ENCODE data around the gene SAT1. TPM values are rescaled to one million over a fixed set of nuclear protein-coding genes. Genes with fewer than 3 reads are reported as not detected.
A peak's percentile ranks its signal among the peaks of the same experiment; 100 is the strongest.

The SAT1 gene
- total and polyA plus RNA-seq, 2 of the 13 experiments (the other 11 are each of a cell fraction or from before 2014, with no cell fraction given): 216 to 1,243 TPM

DNA sequence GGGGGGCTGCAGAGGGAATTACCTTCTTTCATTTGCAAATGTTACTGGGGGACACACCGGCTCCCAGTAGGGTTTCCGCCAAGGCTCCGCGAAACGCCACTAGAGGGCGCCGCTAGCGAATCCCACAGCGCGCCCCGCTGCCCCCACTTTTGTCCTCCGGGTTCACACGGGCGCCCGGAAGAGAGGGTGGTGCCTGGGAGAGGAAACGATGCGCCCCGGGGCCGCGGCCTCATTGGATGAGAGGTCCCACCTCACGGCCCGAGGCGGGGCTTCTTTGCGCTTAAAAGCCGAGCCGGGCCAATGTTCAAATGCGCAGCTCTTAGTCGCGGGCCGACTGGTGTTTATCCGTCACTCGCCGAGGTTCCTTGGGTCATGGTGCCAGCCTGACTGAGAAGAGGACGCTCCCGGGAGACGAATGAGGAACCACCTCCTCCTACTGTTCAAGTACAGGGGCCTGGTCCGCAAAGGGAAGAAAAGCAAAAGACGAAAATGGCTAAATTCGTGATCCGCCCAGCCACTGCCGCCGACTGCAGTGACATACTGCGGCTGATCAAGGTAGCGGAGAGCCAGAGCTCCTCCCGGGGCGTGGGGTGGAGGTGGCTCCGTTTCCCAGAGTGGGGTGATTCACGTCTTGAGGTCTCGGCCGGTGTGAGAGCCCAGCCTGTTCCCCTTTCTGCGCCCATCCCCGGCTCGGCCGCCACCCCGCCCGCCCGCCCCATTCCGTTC, at the start of gene SAT1 (continued):
- TF ChIP-seq ZNF431 (CRISPR knock-in tag; IDR thresholded peaks at IDR 0.05; ENCODE audit: borderline replicate concordance, low read depth) (0 out of 2 replicates have a peak, but pooled peaks have one; percentile 34), JUNB (CRISPR knock-in tag; IDR thresholded peaks at IDR 0.05; ENCODE audit: borderline replicate concordance) (no peak), KAT8 (CRISPR knock-in tag; IDR thresholded peaks at IDR 0.05) (0 out of 2 replicates have a peak, but pooled peaks have one; percentile 42), RAD21 (CRISPR knock-in tag; IDR thresholded peaks at IDR 0.05) (peak; percentile 86), MBNL3 (CRISPR knock-in tag; conservative IDR thresholded peaks at IDR 0.05) (no peak), PPARG (CRISPR knock-in tag; conservative IDR thresholded peaks at IDR 0.05) (0 out of 2 replicates have a peak, but pooled peaks have one; percentile 9), NBN (conservative IDR thresholded peaks at IDR 0.05) (no peak), GABPB1 (CRISPR knock-in tag; IDR thresholded peaks at IDR 0.05) (peak; percentile 87), AGO2 (optimal IDR thresholded peaks at IDR 0.05; ENCODE audit: low read depth, low read length) (peak; percentile 89), IKZF1 (IDR thresholded peaks at IDR 0.05) (no peak), SIN3A (IDR thresholded peaks at IDR 0.05; ENCODE audit: borderline replicate concordance, low read depth, low read length) (peak; percentile 81; the same call in 1 of the 2 replicates), ZNF337 (CRISPR knock-in tag; IDR thresholded peaks at IDR 0.05; ENCODE audit: borderline replicate concordance, low read depth) (0 out of 2 replicates have a peak, but pooled peaks have one; percentile 69)
- TF ChIP-seq, protein P1, sequence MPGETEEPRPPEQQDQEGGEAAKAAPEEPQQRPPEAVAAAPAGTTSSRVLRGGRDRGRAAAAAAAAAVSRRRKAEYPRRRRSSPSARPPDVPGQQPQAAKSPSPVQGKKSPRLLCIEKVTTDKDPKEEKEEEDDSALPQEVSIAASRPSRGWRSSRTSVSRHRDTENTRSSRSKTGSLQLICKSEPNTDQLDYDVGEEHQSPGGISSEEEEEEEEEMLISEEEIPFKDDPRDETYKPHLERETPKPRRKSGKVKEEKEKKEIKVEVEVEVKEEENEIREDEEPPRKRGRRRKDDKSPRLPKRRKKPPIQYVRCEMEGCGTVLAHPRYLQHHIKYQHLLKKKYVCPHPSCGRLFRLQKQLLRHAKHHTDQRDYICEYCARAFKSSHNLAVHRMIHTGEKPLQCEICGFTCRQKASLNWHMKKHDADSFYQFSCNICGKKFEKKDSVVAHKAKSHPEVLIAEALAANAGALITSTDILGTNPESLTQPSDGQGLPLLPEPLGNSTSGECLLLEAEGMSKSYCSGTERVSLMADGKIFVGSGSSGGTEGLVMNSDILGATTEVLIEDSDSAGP (CRISPR knock-in tag; IDR thresholded peaks at IDR 0.05; ENCODE audit: borderline replicate concordance): peak; percentile 78; the same call in 1 of the 2 replicates
- TF ChIP-seq, protein P2, sequence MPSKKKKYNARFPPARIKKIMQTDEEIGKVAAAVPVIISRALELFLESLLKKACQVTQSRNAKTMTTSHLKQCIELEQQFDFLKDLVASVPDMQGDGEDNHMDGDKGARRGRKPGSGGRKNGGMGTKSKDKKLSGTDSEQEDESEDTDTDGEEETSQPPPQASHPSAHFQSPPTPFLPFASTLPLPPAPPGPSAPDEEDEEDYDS (CRISPR knock-in tag; IDR thresholded peaks at IDR 0.05): peak; percentile 97
- TF ChIP-seq, protein P3, sequence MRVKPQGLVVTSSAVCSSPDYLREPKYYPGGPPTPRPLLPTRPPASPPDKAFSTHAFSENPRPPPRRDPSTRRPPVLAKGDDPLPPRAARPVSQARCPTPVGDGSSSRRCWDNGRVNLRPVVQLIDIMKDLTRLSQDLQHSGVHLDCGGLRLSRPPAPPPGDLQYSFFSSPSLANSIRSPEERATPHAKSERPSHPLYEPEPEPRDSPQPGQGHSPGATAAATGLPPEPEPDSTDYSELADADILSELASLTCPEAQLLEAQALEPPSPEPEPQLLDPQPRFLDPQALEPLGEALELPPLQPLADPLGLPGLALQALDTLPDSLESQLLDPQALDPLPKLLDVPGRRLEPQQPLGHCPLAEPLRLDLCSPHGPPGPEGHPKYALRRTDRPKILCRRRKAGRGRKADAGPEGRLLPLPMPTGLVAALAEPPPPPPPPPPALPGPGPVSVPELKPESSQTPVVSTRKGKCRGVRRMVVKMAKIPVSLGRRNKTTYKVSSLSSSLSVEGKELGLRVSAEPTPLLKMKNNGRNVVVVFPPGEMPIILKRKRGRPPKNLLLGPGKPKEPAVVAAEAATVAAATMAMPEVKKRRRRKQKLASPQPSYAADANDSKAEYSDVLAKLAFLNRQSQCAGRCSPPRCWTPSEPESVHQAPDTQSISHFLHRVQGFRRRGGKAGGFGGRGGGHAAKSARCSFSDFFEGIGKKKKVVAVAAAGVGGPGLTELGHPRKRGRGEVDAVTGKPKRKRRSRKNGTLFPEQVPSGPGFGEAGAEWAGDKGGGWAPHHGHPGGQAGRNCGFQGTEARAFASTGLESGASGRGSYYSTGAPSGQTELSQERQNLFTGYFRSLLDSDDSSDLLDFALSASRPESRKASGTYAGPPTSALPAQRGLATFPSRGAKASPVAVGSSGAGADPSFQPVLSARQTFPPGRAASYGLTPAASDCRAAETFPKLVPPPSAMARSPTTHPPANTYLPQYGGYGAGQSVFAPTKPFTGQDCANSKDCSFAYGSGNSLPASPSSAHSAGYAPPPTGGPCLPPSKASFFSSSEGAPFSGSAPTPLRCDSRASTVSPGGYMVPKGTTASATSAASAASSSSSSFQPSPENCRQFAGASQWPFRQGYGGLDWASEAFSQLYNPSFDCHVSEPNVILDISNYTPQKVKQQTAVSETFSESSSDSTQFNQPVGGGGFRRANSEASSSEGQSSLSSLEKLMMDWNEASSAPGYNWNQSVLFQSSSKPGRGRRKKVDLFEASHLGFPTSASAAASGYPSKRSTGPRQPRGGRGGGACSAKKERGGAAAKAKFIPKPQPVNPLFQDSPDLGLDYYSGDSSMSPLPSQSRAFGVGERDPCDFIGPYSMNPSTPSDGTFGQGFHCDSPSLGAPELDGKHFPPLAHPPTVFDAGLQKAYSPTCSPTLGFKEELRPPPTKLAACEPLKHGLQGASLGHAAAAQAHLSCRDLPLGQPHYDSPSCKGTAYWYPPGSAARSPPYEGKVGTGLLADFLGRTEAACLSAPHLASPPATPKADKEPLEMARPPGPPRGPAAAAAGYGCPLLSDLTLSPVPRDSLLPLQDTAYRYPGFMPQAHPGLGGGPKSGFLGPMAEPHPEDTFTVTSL (CRISPR knock-in tag; IDR thresholded peaks at IDR 0.05; ENCODE audit: borderline replicate concordance): peak; percentile 35; the same call in 1 of the 2 replicates
- TF ChIP-seq, protein P4, sequence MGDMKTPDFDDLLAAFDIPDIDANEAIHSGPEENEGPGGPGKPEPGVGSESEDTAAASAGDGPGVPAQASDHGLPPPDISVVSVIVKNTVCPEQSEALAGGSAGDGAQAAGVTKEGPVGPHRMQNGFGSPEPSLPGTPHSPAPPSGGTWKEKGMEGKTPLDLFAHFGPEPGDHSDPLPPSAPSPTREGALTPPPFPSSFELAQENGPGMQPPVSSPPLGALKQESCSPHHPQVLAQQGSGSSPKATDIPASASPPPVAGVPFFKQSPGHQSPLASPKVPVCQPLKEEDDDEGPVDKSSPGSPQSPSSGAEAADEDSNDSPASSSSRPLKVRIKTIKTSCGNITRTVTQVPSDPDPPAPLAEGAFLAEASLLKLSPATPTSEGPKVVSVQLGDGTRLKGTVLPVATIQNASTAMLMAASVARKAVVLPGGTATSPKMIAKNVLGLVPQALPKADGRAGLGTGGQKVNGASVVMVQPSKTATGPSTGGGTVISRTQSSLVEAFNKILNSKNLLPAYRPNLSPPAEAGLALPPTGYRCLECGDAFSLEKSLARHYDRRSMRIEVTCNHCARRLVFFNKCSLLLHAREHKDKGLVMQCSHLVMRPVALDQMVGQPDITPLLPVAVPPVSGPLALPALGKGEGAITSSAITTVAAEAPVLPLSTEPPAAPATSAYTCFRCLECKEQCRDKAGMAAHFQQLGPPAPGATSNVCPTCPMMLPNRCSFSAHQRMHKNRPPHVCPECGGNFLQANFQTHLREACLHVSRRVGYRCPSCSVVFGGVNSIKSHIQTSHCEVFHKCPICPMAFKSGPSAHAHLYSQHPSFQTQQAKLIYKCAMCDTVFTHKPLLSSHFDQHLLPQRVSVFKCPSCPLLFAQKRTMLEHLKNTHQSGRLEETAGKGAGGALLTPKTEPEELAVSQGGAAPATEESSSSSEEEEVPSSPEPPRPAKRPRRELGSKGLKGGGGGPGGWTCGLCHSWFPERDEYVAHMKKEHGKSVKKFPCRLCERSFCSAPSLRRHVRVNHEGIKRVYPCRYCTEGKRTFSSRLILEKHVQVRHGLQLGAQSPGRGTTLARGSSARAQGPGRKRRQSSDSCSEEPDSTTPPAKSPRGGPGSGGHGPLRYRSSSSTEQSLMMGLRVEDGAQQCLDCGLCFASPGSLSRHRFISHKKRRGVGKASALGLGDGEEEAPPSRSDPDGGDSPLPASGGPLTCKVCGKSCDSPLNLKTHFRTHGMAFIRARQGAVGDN (CRISPR knock-in tag; IDR thresholded peaks at IDR 0.05): peak; percentile 83
- TF ChIP-seq, protein P5, sequence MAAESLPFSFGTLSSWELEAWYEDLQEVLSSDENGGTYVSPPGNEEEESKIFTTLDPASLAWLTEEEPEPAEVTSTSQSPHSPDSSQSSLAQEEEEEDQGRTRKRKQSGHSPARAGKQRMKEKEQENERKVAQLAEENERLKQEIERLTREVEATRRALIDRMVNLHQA (CRISPR knock-in tag; IDR thresholded peaks at IDR 0.05): no peak

Measured in HepG2 (cell line).